ENCODE measurements around the gene TSR3. TPM values are rescaled to one million over a fixed set of nuclear protein-coding genes. Genes with fewer than 3 reads are reported as not detected.

Gene TSR3
- total RNA-seq, 1 experiment from 2014 or later = 52.7 TPM

GRCh38 chr16:1344499-1344898 is 7.2 kb downstream of the TSR3 start:
- Histone ChIP-seq H3K9me3 (ENCODE audit: control insufficient read depth in 1 of 2, insufficient read depth in 1 of 2, low read depth in 1 of 2, low read length in 2 of 2) (no peaks in the 10 kb centered on the region), H3K36me3 (ENCODE audit: control insufficient read depth in 1 of 2, insufficient read depth in 2 of 2, low read length in 2 of 2) (peaks cover 0 to 7% of the 10 kb centered on the region in 2 experiments; a peak in 1 of 4 replicates), H2AFZ (ENCODE audit: low read depth, low read length, poor library complexity, severe bottlenecking) (no peak overlapping the region), H3K9ac (ENCODE audit: low read length) (no peak overlapping the region), H3K4me2 (ENCODE audit: low read length) (no peak overlapping the region), H3K27me3 (ENCODE audit: insufficient read depth, low read length) (no peaks in the 10 kb centered on the region), H4K20me1 (ENCODE audit: insufficient read depth) (no peaks in the 10 kb centered on the region), H3K4me1 (ENCODE audit: control insufficient read depth in 1 of 2, insufficient read depth in 2 of 2, low read length in 2 of 2) (peaks cover 6 to 16% of the 10 kb centered on the region in 2 experiments; a peak in 3 of 4 replicates), H3K27ac (ENCODE audit: low read depth, low read length) (no peak overlapping the region; the same call in 1 of the 2 replicates), H3K4me3 (replicated peaks in 1 of 2; ENCODE audit: low read depth in 1 of 2, low read length in 2 of 2) (no peak overlapping the region), H3K79me2 (ENCODE audit: insufficient read depth, low read length) (no peaks in the 10 kb centered on the region), H3K9me2 (ENCODE audit: insufficient read depth) (no peaks in the 10 kb centered on the region)
- no peak for ATAC-seq
- no TSS peak for BruUV-seq (replicated peaks)
- CTCF ChIA-PET = no interaction called here
- TF ChIP-seq TCF7L2 (IDR thresholded peaks at IDR 0.05; ENCODE audit: borderline replicate concordance, extremely low read depth, insufficient read depth, insufficient read length) (no peak), YY1 (IDR thresholded peaks at IDR 0.05; ENCODE audit: extremely low read depth, insufficient replicate concordance, low read depth, low read length) (no peak)
- POLR2A ChIA-PET = no interaction called here
- no peak for DNase-seq (ENCODE audit: low read depth, low spot score)
- intact Hi-C loops (cut with micrococcal nuclease) = no loop called here
- RAD21 ChIA-PET (ENCODE audit: low non-redundant PET in 1 of 2, low total read pairs in 2 of 2, uncharacterized antibody in 2 of 2, unreplicated experiment in 2 of 2) = no interaction called here

GRCh38 chr16:1343428-1344242 is 8.0 kb downstream of the TSR3 start:
- H4K20me1 ChIP-seq (ENCODE audit: insufficient read depth) = no peaks in the 10 kb centered on the region
- H3K4me1 ChIP-seq (ENCODE audit: control insufficient read depth in 1 of 2, insufficient read depth in 2 of 2, low read length in 2 of 2) = peaks cover 6 to 16% of the 10 kb centered on the region in 2 experiments; a peak in 3 of 4 replicates
- H3K27me3 ChIP-seq (ENCODE audit: insufficient read depth, low read length) = no peaks in the 10 kb centered on the region
- ChIA-PET CTCF (no interaction called here), RAD21 (ENCODE audit: low non-redundant PET in 1 of 2, low total read pairs in 2 of 2, uncharacterized antibody in 2 of 2, unreplicated experiment in 2 of 2) (no interaction called here), POLR2A (interaction anchor here (1.2 kb wide), 1 partner anchor 10 kb away, joined by 10 read pairs; the partner anchor contains the start of gene BAIAP3)
- no TSS peak for BruUV-seq (replicated peaks)
- peak overlapping the region; percentile 53 for H3K4me2 ChIP-seq (ENCODE audit: low read length)
- H3K9me3 ChIP-seq (ENCODE audit: control insufficient read depth in 1 of 2, insufficient read depth in 1 of 2, low read depth in 1 of 2, low read length in 2 of 2) = no peaks in the 10 kb centered on the region
- no peak overlapping the region for H2AFZ ChIP-seq (ENCODE audit: low read depth, low read length, poor library complexity, severe bottlenecking)
- H3K4me3 ChIP-seq (replicated peaks in 1 of 2; ENCODE audit: low read depth in 1 of 2, low read length in 2 of 2) = no peak overlapping the region
- H3K36me3 ChIP-seq (ENCODE audit: control insufficient read depth in 1 of 2, insufficient read depth in 2 of 2, low read length in 2 of 2) = peaks cover 0 to under 1% of the 10 kb centered on the region in 2 experiments; a peak in 1 of 4 replicates
- no peaks in the 10 kb centered on the region for H3K9me2 ChIP-seq (ENCODE audit: insufficient read depth)
- intact Hi-C loops (cut with micrococcal nuclease) = no loop called here
- no peaks in the 10 kb centered on the region for H3K79me2 ChIP-seq (ENCODE audit: insufficient read depth, low read length)
- no peak for ATAC-seq
- H3K9ac ChIP-seq (ENCODE audit: low read length) = no peak overlapping the region
- peak overlapping the region; percentile 22; the same call in 1 of the 2 replicates for H3K27ac ChIP-seq (ENCODE audit: low read depth, low read length)
- DNase-seq (ENCODE audit: low read depth, low spot score) = no peak
- TF ChIP-seq JUND (IDR thresholded peaks at IDR 0.05) = no peak
- TF ChIP-seq POLR2AphosphoS5 (IDR thresholded peaks at IDR 0.05; ENCODE audit: low read depth, low read length) = no peak
- TF ChIP-seq EZH2phosphoT487 (IDR thresholded peaks at IDR 0.05; ENCODE audit: borderline replicate concordance) = no peak
- no peak for TF ChIP-seq SRF (IDR thresholded peaks at IDR 0.05; ENCODE audit: low read depth)
- no peak for TF ChIP-seq REST (IDR thresholded peaks at IDR 0.05; ENCODE audit: low read depth)
- TF ChIP-seq SIN3A (IDR thresholded peaks at IDR 0.05; ENCODE audit: low read depth) = no peak
- no peak for TF ChIP-seq ELF1 (IDR thresholded peaks at IDR 0.05; ENCODE audit: borderline replicate concordance, low read depth)
- TF ChIP-seq ZNF274 (IDR thresholded peaks at IDR 0.05; ENCODE audit: low read depth, low read length) = no peak
- TF ChIP-seq YY1 (IDR thresholded peaks at IDR 0.05; ENCODE audit: extremely low read depth, insufficient replicate concordance, low read depth, low read length) = no peak
- TF ChIP-seq RAD21 (IDR thresholded peaks at IDR 0.05; ENCODE audit: low read depth) = no peak
- no peak for TF ChIP-seq ZBTB33 (IDR thresholded peaks at IDR 0.05; ENCODE audit: extremely low read depth, insufficient replicate concordance, low read length)
- TF ChIP-seq POLR2A (IDR thresholded peaks at IDR 0.05; ENCODE audit: borderline replicate concordance, extremely low read depth, insufficient read depth, insufficient read length) = no peak
